Prostate gland (tissue), 2 donors: ENCODE data around the gene ZCCHC7. TPM values are rescaled to one million over a fixed set of nuclear protein-coding genes. Genes with fewer than 3 reads are reported as not detected.

ENCODE experiments used
- DNase-seq: peaks from one replicate; pipeline ENCODE4 v3.0.0-alpha.2; 2019; ENCODE audit warnings: low spot score
- H3K27ac ChIP-seq, 2 donors: fragments of 200-600 bp; sonication (generic); 2 replicates each; pipeline ENCODE4 v1.5.1; 2017 to 2019
- H3K27me3 ChIP-seq: fragments of 200-600 bp; sonication (generic); replicated peaks from 2 replicates; pipeline ENCODE4 v1.5.1; 2019; ENCODE audit not compliant: insufficient read depth
- H3K36me3 ChIP-seq, 2 donors: fragments of 200-600 bp; sonication (generic); 1 replicate in 1 of 2; 2 replicates in 1 of 2; pipeline versions ENCODE4 v1.5.1 to v1.8.1; 2017 to 2019
- H3K4me1 ChIP-seq: fragments of 200-600 bp; sonication (generic); replicated peaks from 2 replicates; pipeline ENCODE4 v1.5.1; 2019
- H3K4me3 ChIP-seq, 2 donors: fragments of 200-600 bp; sonication (generic); 2 replicates each; pipeline ENCODE4 v1.5.1; 2017 to 2019
- H3K9me3 ChIP-seq: fragments of 200-600 bp; sonication (generic); 2 replicates; pipeline ENCODE4 v1.5.1; 2017
- POLR2A ChIP-seq: fragments of 450-650 bp; IDR thresholded peaks from one replicate; pipeline ENCODE4 v1.6.1; 2016; ENCODE audit warnings: antibody characterized with exemption, mild to moderate bottlenecking
- POLR2AphosphoS5 ChIP-seq: sonication (generic); formaldehyde crosslinking; IDR thresholded peaks from one replicate; pipeline ENCODE4 v1.6.1; 2017; ENCODE audit warnings: antibody characterized with exemption
- WGBS: methylation state at CpG from one replicate; pipeline ENCODE4 v1.1.5; 2018; 5-methylcytosine and 5-hydroxymethylcytosine counted together
- intact Hi-C: fragments of 100-400 bp; cut with DNase I; formaldehyde crosslinking; loops from one replicate; pipeline ENCODE4 v1.14.2; 2022
- total RNA-seq, 2 donors: library from RNA; depleted of rRNA; stranded (reverse); fragments of >200 nt; gene quantifications; one replicate each; pipeline ENCODE4 v1.1.0, GENCODE V29; 2016
- TF ChIP-seq, protein P1 (sequence below), 4 experiments: fragments of 200-600 bp in 2 of 4; fragments of 450-650 bp in 2 of 4; sonication (generic) in 2 of 4; IDR thresholded peaks; 1 replicate in 3 of 4; 2 replicates in 1 of 4; pipeline ENCODE4 v1.5.1; 2016 to 2019; ENCODE audit warnings: antibody characterized with exemption in 4 of 4, mild to moderate bottlenecking in 2 of 4, moderate library complexity in 2 of 4

Gene ZCCHC7
- total RNA-seq, 2 donors from 2014 or later: 12.7 to 14.2 TPM

DNA sequence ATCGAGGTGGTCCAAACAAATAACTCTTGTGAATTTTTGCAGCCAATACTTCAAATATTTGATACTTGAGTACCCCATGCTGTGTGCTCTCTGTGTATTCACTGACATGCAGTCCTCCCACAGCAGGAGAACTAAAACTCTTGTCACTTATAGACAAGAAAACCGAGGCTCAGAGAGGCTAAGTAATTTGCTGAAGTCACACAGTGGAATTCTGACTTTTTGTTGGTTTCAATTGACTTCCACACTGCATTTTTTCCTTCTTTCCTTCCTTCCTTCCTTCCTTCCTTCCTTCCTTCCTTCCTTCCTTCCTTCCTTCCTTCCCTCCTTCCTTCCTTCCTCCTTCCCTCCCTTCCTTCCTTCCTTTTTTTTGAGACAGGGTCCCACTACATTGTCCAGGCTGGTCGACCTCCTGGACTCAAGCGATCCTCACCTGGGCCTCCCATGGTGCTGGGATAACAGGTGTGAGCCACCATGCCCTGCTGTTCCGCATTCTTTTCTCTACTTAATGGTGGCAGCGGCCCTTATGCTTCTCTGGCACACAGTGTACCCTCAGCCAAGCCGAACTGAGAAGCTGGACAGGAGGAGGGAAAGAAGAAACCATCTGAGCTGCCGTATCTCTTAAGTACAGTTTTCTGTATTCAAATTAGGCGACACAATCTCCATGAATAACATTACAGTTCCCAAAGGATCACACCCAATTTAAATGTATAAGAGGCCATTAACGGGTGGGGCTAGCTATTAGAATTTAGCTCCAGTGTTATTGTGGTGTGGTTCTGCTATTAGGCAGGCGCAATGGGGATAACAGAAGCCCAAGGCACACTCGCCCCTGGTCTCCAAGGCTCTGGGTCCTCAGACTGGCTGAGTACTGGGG, 263.7 kb downstream of the ZCCHC7 start:
- no peaks in the 10 kb centered on the region for H3K27me3 ChIP-seq
- DNase-seq: no peak
- WGBS: 88% methylated on average over 12 of the region's 12 CpGs
- no peaks in the 10 kb centered on the region for H3K9me3 ChIP-seq
- no peak overlapping the region for H3K4me3 ChIP-seq
- intact Hi-C loops: no loop called here
- no peaks in the 10 kb centered on the region for H3K36me3 ChIP-seq
- TF ChIP-seq POLR2AphosphoS5: no peak
- TF ChIP-seq, protein P1, sequence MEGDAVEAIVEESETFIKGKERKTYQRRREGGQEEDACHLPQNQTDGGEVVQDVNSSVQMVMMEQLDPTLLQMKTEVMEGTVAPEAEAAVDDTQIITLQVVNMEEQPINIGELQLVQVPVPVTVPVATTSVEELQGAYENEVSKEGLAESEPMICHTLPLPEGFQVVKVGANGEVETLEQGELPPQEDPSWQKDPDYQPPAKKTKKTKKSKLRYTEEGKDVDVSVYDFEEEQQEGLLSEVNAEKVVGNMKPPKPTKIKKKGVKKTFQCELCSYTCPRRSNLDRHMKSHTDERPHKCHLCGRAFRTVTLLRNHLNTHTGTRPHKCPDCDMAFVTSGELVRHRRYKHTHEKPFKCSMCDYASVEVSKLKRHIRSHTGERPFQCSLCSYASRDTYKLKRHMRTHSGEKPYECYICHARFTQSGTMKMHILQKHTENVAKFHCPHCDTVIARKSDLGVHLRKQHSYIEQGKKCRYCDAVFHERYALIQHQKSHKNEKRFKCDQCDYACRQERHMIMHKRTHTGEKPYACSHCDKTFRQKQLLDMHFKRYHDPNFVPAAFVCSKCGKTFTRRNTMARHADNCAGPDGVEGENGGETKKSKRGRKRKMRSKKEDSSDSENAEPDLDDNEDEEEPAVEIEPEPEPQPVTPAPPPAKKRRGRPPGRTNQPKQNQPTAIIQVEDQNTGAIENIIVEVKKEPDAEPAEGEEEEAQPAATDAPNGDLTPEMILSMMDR (IDR thresholded peaks at IDR 0.05): no peak
- no peak for TF ChIP-seq POLR2A
- H3K27ac ChIP-seq: no peak overlapping the region
- H3K4me1 ChIP-seq: no peaks in the 10 kb centered on the region

- TF ChIP-seq, protein P1 (IDR thresholded peaks at IDR 0.05): no peak
- TF ChIP-seq POLR2A: no peak
- no peak for TF ChIP-seq POLR2AphosphoS5
- H3K4me1 ChIP-seq: no peaks in the 10 kb centered on the region
- H3K27ac ChIP-seq: no peak overlapping the region
- WGBS: 88% methylated on average over 6 of the region's 6 CpGs
- intact Hi-C loops: no loop called here
- no peak overlapping the region for H3K4me3 ChIP-seq
- no peaks in the 10 kb centered on the region for H3K27me3 ChIP-seq
- H3K36me3 ChIP-seq: no peaks in the 10 kb centered on the region
- no peak for DNase-seq
- no peaks in the 10 kb centered on the region for H3K9me3 ChIP-seq
Measured at GRCh38 chr9:37385286-37385685, 264.9 kb downstream of the ZCCHC7 start.

DNA sequence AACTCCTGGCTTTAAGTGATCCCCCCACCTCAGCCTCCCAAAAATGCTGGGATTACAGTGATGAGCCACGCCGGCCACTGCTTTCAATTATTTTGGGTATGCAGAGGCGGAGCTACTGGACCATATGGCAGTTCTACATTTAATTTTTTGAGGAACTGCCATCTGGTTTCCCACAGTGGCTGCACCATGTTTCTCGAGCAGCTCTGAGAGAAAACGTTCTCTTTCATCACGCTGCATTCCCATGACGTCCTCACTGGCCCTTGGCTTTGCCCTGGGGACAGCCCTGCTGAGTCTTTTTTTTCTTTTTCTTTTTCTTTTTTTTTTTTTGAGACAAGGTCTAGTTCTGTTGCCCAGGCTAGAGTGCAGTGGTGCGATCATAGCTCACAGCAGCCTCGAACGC, 266.6 kb downstream of the ZCCHC7 start:
- no peak for DNase-seq
- Histone ChIP-seq H3K4me1 (no peaks in the 10 kb centered on the region), H3K36me3 (no peaks in the 10 kb centered on the region), H3K4me3 (no peak overlapping the region), H3K27me3 (no peaks in the 10 kb centered on the region), H3K27ac (no peak overlapping the region), H3K9me3 (no peaks in the 10 kb centered on the region)
- intact Hi-C loops: no loop called here
- no peak for TF ChIP-seq POLR2AphosphoS5
- TF ChIP-seq, protein P1 (IDR thresholded peaks at IDR 0.05): no peak
- TF ChIP-seq POLR2A: no peak
- 93% methylated on average over 10 of the region's 10 CpGs for WGBS

DNA sequence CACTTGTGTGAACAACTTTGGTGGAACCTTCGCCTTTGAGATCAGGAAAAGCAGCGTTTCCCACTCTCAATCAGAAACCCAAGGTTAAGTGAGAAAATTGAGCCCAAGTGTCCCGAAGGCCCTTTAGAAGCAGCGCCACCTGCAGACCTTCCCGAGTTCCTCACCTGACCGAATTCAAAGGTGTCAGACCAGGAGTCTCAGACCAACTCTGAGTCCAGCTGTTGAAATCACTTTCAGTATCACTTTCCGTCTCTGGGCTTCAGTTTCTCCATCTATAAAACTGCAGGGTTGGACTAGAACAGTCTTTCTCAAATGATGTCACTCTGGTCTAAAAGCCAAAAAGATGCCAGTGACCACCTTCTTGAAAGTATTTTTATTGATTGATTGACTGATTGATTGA, 270.4 kb downstream of the ZCCHC7 start:
- H3K9me3 ChIP-seq: no peaks in the 10 kb centered on the region
- H3K36me3 ChIP-seq: no peaks in the 10 kb centered on the region
- intact Hi-C loops: no loop called here
- H3K27ac ChIP-seq: no peak overlapping the region
- no peaks in the 10 kb centered on the region for H3K27me3 ChIP-seq
- no peaks in the 10 kb centered on the region for H3K4me1 ChIP-seq
- DNase-seq: no peak
- no peak overlapping the region for H3K4me3 ChIP-seq
- TF ChIP-seq, protein P1 (IDR thresholded peaks at IDR 0.05): peak in 2 of 4 experiments; percentile 9 to 17
- no peak for TF ChIP-seq POLR2AphosphoS5
- WGBS: 40% methylated on average over 7 of the region's 7 CpGs

GRCh38 chr9:37392272-37392671, 271.9 kb downstream of the ZCCHC7 start:
- no peaks in the 10 kb centered on the region for H3K27me3 ChIP-seq
- H3K4me1 ChIP-seq: no peaks in the 10 kb centered on the region
- no peaks in the 10 kb centered on the region for H3K9me3 ChIP-seq
- no peak overlapping the region for H3K27ac ChIP-seq
- no peaks in the 10 kb centered on the region for H3K36me3 ChIP-seq
- WGBS: 82% methylated on average over 8 of the region's 8 CpGs
- TF ChIP-seq POLR2A (no peak), POLR2AphosphoS5 (no peak)
- TF ChIP-seq, protein P1 (IDR thresholded peaks at IDR 0.05): no peak
- intact Hi-C loops: no loop called here
- DNase-seq: no peak
- no peak overlapping the region for H3K4me3 ChIP-seq
